ENCODE results near the gene SYT15B.
"Not testable (repeated sequence)": the region's sequence is repeated elsewhere in the genome, so short reads cannot be mapped to it uniquely, and the experiment has no call there.

The SYT15B gene

DNA sequence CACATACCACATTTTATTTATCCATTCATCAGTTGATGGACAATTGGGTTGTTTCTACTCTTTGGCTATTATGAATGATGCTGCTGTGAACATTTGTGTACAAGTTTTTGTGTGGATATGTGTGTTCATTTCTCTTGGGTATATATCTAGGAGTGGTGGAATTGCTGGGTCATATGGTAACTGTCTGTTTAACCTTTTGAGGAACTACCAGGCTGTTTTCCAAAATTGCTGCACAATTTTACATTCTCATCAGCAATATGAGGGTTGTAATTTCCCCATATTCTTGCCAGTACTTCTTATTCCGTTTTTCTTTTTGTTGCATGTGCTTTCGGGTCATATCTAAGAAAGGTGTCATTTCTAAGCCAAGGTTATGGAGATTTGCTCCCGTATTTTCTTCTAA lies 38.3 kb downstream of the SYT15B start:
- not testable (repeated sequence) for DNase-seq

DNA sequence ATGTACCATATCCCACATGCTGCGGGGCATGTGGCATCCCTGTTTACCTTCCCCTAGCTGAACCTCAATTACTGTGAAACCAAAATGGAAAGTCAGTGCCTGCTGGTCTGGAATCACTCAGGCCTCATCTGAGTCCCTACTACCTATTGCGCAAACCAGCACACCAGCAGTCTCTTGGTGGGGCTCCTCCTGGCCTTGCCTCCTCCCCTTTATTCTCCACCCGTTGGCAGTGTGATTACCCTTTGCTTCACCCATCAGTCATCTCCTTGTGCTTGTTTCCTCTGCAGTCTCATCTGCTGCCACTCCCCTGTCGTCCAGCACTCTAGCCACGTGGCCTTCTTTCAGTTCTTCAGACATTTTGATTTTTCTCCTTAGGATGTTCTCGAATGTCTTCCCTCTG lies 39.3 kb downstream of the SYT15B start:
- DNase-seq = not testable (repeated sequence)

DNA sequence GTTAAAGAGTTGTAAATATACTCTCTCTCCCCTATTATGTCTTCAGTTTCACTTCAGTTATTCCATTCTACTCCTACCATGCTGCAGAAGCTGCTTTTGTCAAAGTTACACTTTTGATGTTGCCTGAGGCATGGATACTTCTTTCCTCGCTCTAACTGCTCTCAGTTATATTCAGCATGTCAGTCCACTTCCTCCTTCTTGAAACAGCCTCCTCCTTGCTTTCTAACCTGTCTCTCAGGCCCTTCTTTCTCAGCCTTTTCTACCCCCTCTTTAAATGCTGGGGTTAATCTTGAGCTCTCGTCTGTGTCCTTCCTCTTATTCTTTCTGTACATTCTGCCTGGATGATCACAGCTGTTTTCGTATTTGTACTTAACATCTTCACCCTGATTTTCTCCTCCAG lies 40.0 kb downstream of the SYT15B start:
- DNase-seq = not testable (repeated sequence)

DNA sequence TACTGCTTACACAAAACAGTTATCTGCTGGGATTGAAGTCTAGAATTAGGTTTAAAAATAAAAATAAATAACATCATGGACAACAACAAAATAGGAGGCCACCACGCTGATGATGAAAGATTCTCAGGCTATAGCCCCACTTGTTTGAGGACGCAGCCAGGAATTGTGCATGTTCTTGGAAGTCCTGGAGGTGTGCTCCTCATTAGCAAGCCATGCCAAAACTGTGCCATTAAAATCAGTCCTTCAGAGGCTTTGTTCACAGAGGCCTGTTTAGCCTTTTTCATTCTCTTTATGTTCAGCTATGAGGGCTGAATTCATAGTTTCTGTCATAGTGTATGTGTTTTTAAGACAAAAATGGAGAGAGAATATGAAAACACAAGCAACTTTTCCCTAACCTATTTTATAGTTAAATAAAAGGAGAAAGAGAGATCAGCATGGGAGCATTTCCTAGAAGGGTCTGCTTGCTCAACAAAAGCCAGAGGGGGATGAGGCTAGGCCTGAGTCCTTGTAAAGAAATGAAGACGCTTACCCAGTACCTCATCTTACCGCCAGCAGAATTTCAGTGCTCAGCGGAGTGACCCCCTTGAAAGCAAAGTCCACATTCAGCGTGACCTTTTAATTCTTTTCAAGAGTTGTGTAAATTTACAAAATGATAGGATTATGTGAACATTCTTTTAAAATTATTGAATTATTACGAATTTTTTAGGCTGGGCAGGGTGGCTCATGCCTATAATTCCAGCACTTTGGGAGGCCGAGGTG lies 46.2 kb downstream of the SYT15B start:
- not testable (repeated sequence) for DNase-seq
